Ureter (tissue), 1 donor: ENCODE measurements around the gene ZNF770. TPM values are rescaled to one million over a fixed set of nuclear protein-coding genes. Genes with fewer than 3 reads are reported as not detected.

Experiments
- DNase-seq: peaks from one replicate; pipeline ENCODE4 v3.0.0-alpha.2; 2020; ENCODE audit warnings: low spot score
- total RNA-seq: library from RNA; stranded (reverse); gene quantifications from one replicate; pipeline ENCODE4 v1.2.4, GENCODE V29; 2023
- donor health status: DM: yes; HTN: yes; CAD: no.

The ZNF770 gene
- total RNA-seq: 47.8 TPM

GRCh38 chr15:34988027-34988902 lies at the start of gene ZNF770:
ZNF770 (minus strand) TSS chr15:34988287; CDS start chr15:34983434, 4,853 bp downstream.
- DNase-seq: peak; percentile 87

- no peak for DNase-seq
Observed at GRCh38 chr15:35028235-35028984, 40.3 kb upstream of the ZNF770 start.

GRCh38 chr15:35023804-35024203 lies 35.7 kb upstream of the ZNF770 start:
- no peak for DNase-seq

GRCh38 chr15:35020974-35021373 lies 32.9 kb upstream of the ZNF770 start:
- no peak for DNase-seq

GRCh38 chr15:35019404-35020327 lies 31.6 kb upstream of the ZNF770 start:
- DNase-seq: no peak

GRCh38 chr15:35014241-35014640 lies 26.2 kb upstream of the ZNF770 start:
- DNase-seq: no peak

- DNase-seq: no peak
Observed at GRCh38 chr15:35013370-35013769, 25.3 kb upstream of the ZNF770 start.

- no peak for DNase-seq
Observed at GRCh38 chr15:35007397-35007796, 19.3 kb upstream of the ZNF770 start.

GRCh38 chr15:35005933-35006332 lies 17.8 kb upstream of the ZNF770 start:
- DNase-seq: no peak

- DNase-seq: no peak
Observed at GRCh38 chr15:35003928-35004327, 15.8 kb upstream of the ZNF770 start.

- DNase-seq: no peak
Observed at GRCh38 chr15:35000511-35000910, 12.4 kb upstream of the ZNF770 start.

- no peak for DNase-seq
Observed at GRCh38 chr15:34999906-35000305, 11.8 kb upstream of the ZNF770 start.

- DNase-seq: no peak
Observed at GRCh38 chr15:34994925-34995324, 6.8 kb upstream of the ZNF770 start.

- no peak for DNase-seq
Observed at GRCh38 chr15:34993877-34994276, 5.8 kb upstream of the ZNF770 start.

- DNase-seq: no peak
Observed at GRCh38 chr15:34993412-34993811, 5.3 kb upstream of the ZNF770 start.

- DNase-seq: no peak
Observed at GRCh38 chr15:34987609-34988026, 469 bp downstream of the ZNF770 start.

- no peak for DNase-seq
Observed at GRCh38 chr15:34986771-34987480, 1.2 kb downstream of the ZNF770 start.

GRCh38 chr15:34986326-34986725 lies 1.8 kb downstream of the ZNF770 start:
- DNase-seq: no peak

- DNase-seq: no peak
Observed at GRCh38 chr15:34984889-34985630, 3.0 kb downstream of the ZNF770 start.

GRCh38 chr15:34976743-34977142 lies 11.3 kb downstream of the ZNF770 start:
- DNase-seq: no peak
